Breast epithelium (tissue), 4 donors: ENCODE measurements around the gene PRKCE. TPM values are rescaled to one million over a fixed set of nuclear protein-coding genes. Genes with fewer than 3 reads are reported as not detected.

Experiments used
- DNase-seq, 2 donors: peaks; one replicate each; pipeline ENCODE4 v3.0.0-alpha.2; 2019; ENCODE audit warnings: low spot score in 2 of 2
- H3K27ac ChIP-seq, 2 donors: fragments of 200-600 bp; sonication (generic) in 1 of 2; one replicate each; pipeline ENCODE4 v1.5.1; 2016 to 2019; ENCODE audit warnings: mild to moderate bottlenecking in 1 of 2
- H3K27me3 ChIP-seq, 2 donors: fragments of 200-600 bp; sonication (generic) in 1 of 2; one replicate each; pipeline versions ENCODE4 v1.5.1 to v1.6.0; 2017 to 2019; ENCODE audit warnings: control low read depth in 1 of 2, mild to moderate bottlenecking in 1 of 2
- H3K36me3 ChIP-seq: fragments of 200-600 bp; one replicate; pipeline ENCODE4 v1.5.1; 2019
- H3K4me1 ChIP-seq, 2 donors: fragments of 200-600 bp; sonication (generic); one replicate each; pipeline ENCODE4 v1.5.1; 2016 to 2019; ENCODE audit warnings: control low read depth in 1 of 2
- H3K4me3 ChIP-seq, 3 donors: fragments of 200-600 bp; sonication (generic); 1 replicate in 2 of 3; 2 replicates in 1 of 3; pipeline ENCODE4 v1.5.1; 2016 to 2019; ENCODE audit warnings: mild to moderate bottlenecking in 3 of 3, moderate library complexity in 2 of 3
- H3K9me3 ChIP-seq, 2 donors: fragments of 200-600 bp; sonication (generic) in 1 of 2; one replicate each; pipeline ENCODE4 v1.5.1; 2016 to 2019; ENCODE audit warnings: control low read depth in 1 of 2
- CTCF ChIP-seq, 3 donors: fragments of 450-650 bp; IDR thresholded peaks; one replicate each; pipeline ENCODE4 v1.5.1; 2016 to 2017; ENCODE audit warnings: antibody characterized with exemption in 3 of 3, mild to moderate bottlenecking in 3 of 3, moderate library complexity in 3 of 3
- POLR2A ChIP-seq: fragments of 450-650 bp; IDR thresholded peaks from one replicate; pipeline ENCODE4 v1.6.1; 2016; ENCODE audit warnings: antibody characterized with exemption, mild to moderate bottlenecking, moderate library complexity
- POLR2AphosphoS5 ChIP-seq, 3 donors: sonication (generic); formaldehyde crosslinking; IDR thresholded peaks; one replicate each; pipeline ENCODE4 v1.6.1; 2017; ENCODE audit warnings: antibody characterized with exemption in 3 of 3
- intact Hi-C: fragments of 100-400 bp; cut with DNase I; formaldehyde crosslinking; loops from one replicate; pipeline ENCODE4 v1.15.1; 2023; ENCODE audit warnings: low total_unique reads
- total RNA-seq, 3 donors: library from RNA; depleted of rRNA; stranded (reverse); fragments of >200 nt; gene quantifications; one replicate each; pipeline ENCODE4 v1.1.0, GENCODE V29; 2016

PRKCE gene
- total RNA-seq, 3 donors from 2014 or later = 20.6 to 34.0 (median 23.6) TPM

DNA sequence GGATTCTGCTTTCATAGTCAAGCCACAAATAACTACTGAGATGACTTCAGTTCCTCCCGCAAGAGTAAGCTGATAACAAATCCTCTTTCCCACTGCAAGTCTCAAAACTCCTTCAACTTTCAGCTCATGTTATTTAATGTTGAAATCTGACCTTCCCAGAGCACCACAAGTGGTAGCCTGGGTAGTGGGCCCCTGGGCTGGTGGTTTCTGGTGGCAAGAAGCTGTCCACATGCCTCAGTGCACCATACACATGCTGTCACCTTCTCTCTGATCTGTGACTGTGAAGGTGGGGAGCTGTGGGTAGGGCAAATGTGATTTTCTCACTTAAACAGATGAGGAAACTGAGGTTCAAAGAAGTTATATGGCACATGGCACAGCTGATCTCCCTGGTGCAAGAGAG lies 399.6 kb downstream of the PRKCE start:
- Histone ChIP-seq H3K9me3 (no peaks in the 10 kb centered on the region), H3K27me3 (no peaks in the 10 kb centered on the region), H3K4me1 (no peaks in the 10 kb centered on the region), H3K36me3 (no peaks in the 10 kb centered on the region), H3K4me3 (no peak overlapping the region), H3K27ac (no peak overlapping the region)
- intact Hi-C loops = no loop called here
- DNase-seq = no peak
- no peak for TF ChIP-seq POLR2AphosphoS5 (IDR thresholded peaks at IDR 0.05)
- TF ChIP-seq CTCF (IDR thresholded peaks at IDR 0.05) = no peak

DNA sequence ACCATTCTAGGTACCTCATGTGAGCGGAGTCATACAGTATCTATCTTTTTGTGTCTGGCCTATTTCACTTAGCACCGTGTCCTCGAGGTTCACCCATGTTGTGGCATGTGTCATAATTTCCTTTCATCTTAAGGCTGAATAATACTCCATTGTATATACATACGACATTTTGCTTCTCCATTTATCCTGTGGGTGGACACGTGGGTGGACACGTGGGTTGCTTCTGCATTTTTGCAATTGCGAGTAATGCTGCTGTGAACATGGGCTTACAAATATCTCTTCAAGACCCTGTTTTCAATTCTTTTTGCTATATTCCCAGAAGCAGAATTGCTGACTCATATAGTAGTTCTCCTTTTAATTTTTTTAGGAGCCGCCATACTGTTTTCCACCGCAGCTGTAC lies 402.1 kb downstream of the PRKCE start:
- H3K36me3 ChIP-seq = no peaks in the 10 kb centered on the region
- no peaks in the 10 kb centered on the region for H3K27me3 ChIP-seq
- H3K4me1 ChIP-seq = no peaks in the 10 kb centered on the region
- intact Hi-C loops = no loop called here
- TF ChIP-seq CTCF (IDR thresholded peaks at IDR 0.05) (no peak), POLR2AphosphoS5 (IDR thresholded peaks at IDR 0.05) (no peak), POLR2A (no peak)
- H3K27ac ChIP-seq = no peak overlapping the region
- H3K9me3 ChIP-seq = no peaks in the 10 kb centered on the region
- H3K4me3 ChIP-seq = no peak overlapping the region
- DNase-seq = no peak

- DNase-seq = no peak
- no peaks in the 10 kb centered on the region for H3K27me3 ChIP-seq
- no peak for TF ChIP-seq POLR2A
- TF ChIP-seq POLR2AphosphoS5 (IDR thresholded peaks at IDR 0.05) = no peak
- no peak for TF ChIP-seq CTCF (IDR thresholded peaks at IDR 0.05)
- no peak overlapping the region for H3K27ac ChIP-seq
- no peaks in the 10 kb centered on the region for H3K9me3 ChIP-seq
- H3K36me3 ChIP-seq = no peaks in the 10 kb centered on the region
- no peaks in the 10 kb centered on the region for H3K4me1 ChIP-seq
- intact Hi-C loops = no loop called here
- no peak overlapping the region for H3K4me3 ChIP-seq
Observed at GRCh38 chr2:46056541-46056940, 405.1 kb downstream of the PRKCE start.

DNA sequence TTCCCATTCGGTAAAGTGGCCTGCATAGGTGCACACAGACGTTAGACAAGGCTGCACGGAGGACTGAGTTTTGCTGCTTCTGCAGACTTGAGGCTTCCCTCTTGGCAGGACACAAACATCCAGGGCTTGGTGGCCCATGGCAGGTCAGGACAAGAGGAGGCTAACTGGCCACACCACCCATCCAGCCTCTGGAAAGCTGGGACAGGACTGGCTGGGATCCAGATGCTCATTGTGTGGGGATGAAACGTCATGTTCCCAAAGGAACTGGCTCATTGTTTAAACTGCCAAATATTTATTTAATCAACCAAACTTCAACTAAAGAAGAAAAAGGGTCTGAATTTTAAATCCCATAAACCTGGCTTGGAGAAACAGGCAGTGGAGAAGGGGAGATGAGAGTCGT lies 406.7 kb downstream of the PRKCE start:
- no peak for TF ChIP-seq POLR2AphosphoS5 (IDR thresholded peaks at IDR 0.05)
- no peak for TF ChIP-seq CTCF (IDR thresholded peaks at IDR 0.05)
- TF ChIP-seq POLR2A = no peak
- peak overlapping the region in 1 of 2 donors; percentile 29 for H3K27ac ChIP-seq
- DNase-seq = peak in 1 of 2 donors; percentile 34
- no peak overlapping the region for H3K4me3 ChIP-seq
- no peaks in the 10 kb centered on the region for H3K9me3 ChIP-seq
- H3K36me3 ChIP-seq = no peaks in the 10 kb centered on the region
- intact Hi-C loops = no loop called here
- no peaks in the 10 kb centered on the region for H3K27me3 ChIP-seq
- no peaks in the 10 kb centered on the region for H3K4me1 ChIP-seq

DNA sequence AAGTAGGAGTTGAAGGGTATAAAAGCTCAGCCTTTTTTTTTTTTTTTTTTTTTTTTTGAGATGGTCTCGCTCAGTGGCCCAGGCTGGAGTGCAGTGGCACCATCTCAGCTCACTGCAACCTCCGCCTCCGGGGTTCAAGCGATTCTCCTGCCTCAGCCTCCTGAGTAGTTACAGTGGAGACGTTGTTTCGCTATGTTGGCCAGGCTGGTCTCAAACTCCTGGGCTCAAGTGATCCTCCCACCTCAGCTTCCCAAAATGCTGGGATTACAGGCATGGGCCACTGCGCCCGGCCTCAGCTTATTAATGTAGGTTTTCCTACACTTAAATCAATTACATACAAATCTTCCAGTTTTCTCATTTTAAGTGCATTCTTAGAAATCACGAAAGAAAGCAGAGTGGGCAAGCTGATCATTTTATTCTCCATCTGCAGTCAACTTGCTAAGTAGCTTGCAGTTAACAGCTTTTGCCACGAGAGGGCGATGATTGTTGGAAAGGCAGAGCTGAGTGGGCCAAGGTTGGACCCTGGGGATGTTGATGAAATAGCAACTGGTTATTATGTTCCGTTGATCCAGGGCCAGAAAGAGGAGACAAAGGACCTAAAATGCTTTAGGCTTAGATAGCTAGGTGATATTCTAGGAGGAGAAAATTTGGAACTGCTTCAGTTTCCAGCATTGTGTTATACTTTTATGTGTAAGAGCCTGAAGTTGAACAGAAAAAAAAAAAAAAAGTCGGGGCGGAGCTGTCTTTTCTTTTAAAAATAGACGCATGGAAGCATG lies 411.4 kb downstream of the PRKCE start:
- no peak overlapping the region for H3K4me3 ChIP-seq
- no peaks in the 10 kb centered on the region for H3K4me1 ChIP-seq
- no peaks in the 10 kb centered on the region for H3K9me3 ChIP-seq
- no peaks in the 10 kb centered on the region for H3K27me3 ChIP-seq
- peak; percentile 75 to 76 for DNase-seq
- H3K36me3 ChIP-seq = no peaks in the 10 kb centered on the region
- intact Hi-C loops = no loop called here
- TF ChIP-seq POLR2A = no peak
- peak; percentile 83 to 91 (median 87) for TF ChIP-seq CTCF (IDR thresholded peaks at IDR 0.05)
- peak; percentile 25 to 85 (median 61) for TF ChIP-seq POLR2AphosphoS5 (IDR thresholded peaks at IDR 0.05)
- no peak overlapping the region for H3K27ac ChIP-seq
